Measurements from ENCODE around the gene PIK3CD. TPM values are rescaled to one million over a fixed set of nuclear protein-coding genes. Genes with fewer than 3 reads are reported as not detected.

Gene PIK3CD
- total and polyA plus RNA-seq, 2 of the 4 experiments (the other 2 are of a cell fraction): 5.0 to 12.1 TPM

GRCh38 chr1:9606948-9607347, 44.6 kb upstream of the PIK3CD start:
- no peak overlapping the region for H2BK20ac ChIP-seq (ENCODE audit: low read depth, low read length)
- H3K14ac ChIP-seq (replicated peaks; ENCODE audit: low read depth, low read length): no peak overlapping the region
- H2BK15ac ChIP-seq (ENCODE audit: low read depth, low read length): no peak overlapping the region
- H3K23ac ChIP-seq (ENCODE audit: low read depth, low read length): no peak overlapping the region
- no peaks in the 10 kb centered on the region for H3K79me1 ChIP-seq (ENCODE audit: low read depth in 1 of 2, low read length in 2 of 2)
- H4K91ac ChIP-seq (ENCODE audit: insufficient read depth, low read depth, low read length): no peak overlapping the region
- no peaks in the 10 kb centered on the region for H3K9me1 ChIP-seq (ENCODE audit: insufficient read depth, low read length)
- H3K56ac ChIP-seq (ENCODE audit: extremely low read depth, insufficient read depth, low read length): no peak overlapping the region
- H2AK5ac ChIP-seq (ENCODE audit: low read depth, low read length): no peak overlapping the region
- H2BK120ac ChIP-seq (ENCODE audit: low read depth, low read length): no peak overlapping the region
- H2BK5ac ChIP-seq (ENCODE audit: low read depth, low read length, poor library complexity, severe bottlenecking): no peak overlapping the region
- no peak for ATAC-seq (ENCODE audit: low read depth)
- no peaks in the 10 kb centered on the region for H3K27me3 ChIP-seq (ENCODE audit: control insufficient read depth, insufficient read depth, low read length)
- no peaks in the 10 kb centered on the region for H3K9me3 ChIP-seq (ENCODE audit: control insufficient read depth, insufficient read depth, low read length)
- POLR2A ChIA-PET (ENCODE audit: unreplicated experiment): no interaction called here
- H2AK9ac ChIP-seq (replicated peaks; ENCODE audit: low read depth, low read length, poor library complexity): no peak overlapping the region
- H3K18ac ChIP-seq (ENCODE audit: low read depth, low read length): no peak overlapping the region
- peaks cover 24% of the 10 kb centered on the region for H3K36me3 ChIP-seq (ENCODE audit: control insufficient read depth, insufficient read depth, low read length)
- no peak overlapping the region for H3K4me3 ChIP-seq (ENCODE audit: insufficient read depth, low read depth, low read length)
- no peaks in the 10 kb centered on the region; the same call in 1 of the 2 replicates for H4K20me1 ChIP-seq (ENCODE audit: insufficient read depth, low read length)
- H3K27ac ChIP-seq (ENCODE audit: insufficient read depth, low read length): no peak overlapping the region
- H3K4me2 ChIP-seq (ENCODE audit: low read depth, low read length): no peak overlapping the region
- H3K4ac ChIP-seq (ENCODE audit: low read depth, low read length): no peak overlapping the region
- H4K5ac ChIP-seq (ENCODE audit: low read depth, low read length): no peak overlapping the region
- BruUV-seq (replicated peaks): no TSS peak
- dilution Hi-C loops (cut with HindIII; ENCODE audit: low sequenced_read_pairs, unreplicated experiment) (no loop called here), in situ Hi-C loops (cut with MboI; ENCODE audit: low sequenced_read_pairs) (no loop called here), intact Hi-C loops (cut with micrococcal nuclease) (no loop called here)
- H4K8ac ChIP-seq (ENCODE audit: low read depth in 2 of 2, low read length in 2 of 2): no peak overlapping the region
- H3K4me1 ChIP-seq (ENCODE audit: control insufficient read depth, insufficient read depth, low read length): no peaks in the 10 kb centered on the region; the same call in 1 of the 2 replicates
- CTCF ChIA-PET: no interaction called here
- H3K9ac ChIP-seq (ENCODE audit: low read depth, low read length): no peak overlapping the region
- H2AFZ ChIP-seq (replicated peaks; ENCODE audit: low read length, poor library complexity): no peak overlapping the region
- no peak for TF ChIP-seq CHD1 (IDR thresholded peaks at IDR 0.05; ENCODE audit: low read depth, low read length)
- TF ChIP-seq CEBPB (IDR thresholded peaks at IDR 0.05; ENCODE audit: low read depth, low read length): no peak
- TF ChIP-seq POLR2A (IDR thresholded peaks at IDR 0.05; ENCODE audit: low read depth, low read length): no peak
- TF ChIP-seq ELK1 (IDR thresholded peaks at IDR 0.05; ENCODE audit: borderline replicate concordance, low read depth, low read length): no peak
- no peak for TF ChIP-seq RCOR1 (IDR thresholded peaks at IDR 0.05; ENCODE audit: insufficient replicate concordance, low read length)
- TF ChIP-seq MAFK (IDR thresholded peaks at IDR 0.05; ENCODE audit: low read depth, low read length): no peak
- TF ChIP-seq NFE2L2 (IDR thresholded peaks at IDR 0.05; ENCODE audit: low read depth, low read length): no peak
- TF ChIP-seq BHLHE40 (IDR thresholded peaks at IDR 0.05; ENCODE audit: low read depth, low read length): no peak
- TF ChIP-seq MXI1 (IDR thresholded peaks at IDR 0.05; ENCODE audit: borderline replicate concordance, low read depth, low read length): no peak
- TF ChIP-seq FOS (IDR thresholded peaks at IDR 0.05; ENCODE audit: low read depth, low read length): no peak
- TF ChIP-seq RFX5 (IDR thresholded peaks at IDR 0.05; ENCODE audit: low read depth, low read length): no peak
- WGBS, 2 experiments (ENCODE audit: extremely low coverage in 2 of 2, insufficient read length in 1 of 2): 60% methylated on average over 3 of the region's 10 CpGs; no CpG with 5 or more reads in 1 of the 2 experiments
- no peak for DNase-seq

Data from IMR-90 (cell line).